Subcutaneous abdominal adipose tissue (tissue), 5 donors: Measurements from ENCODE around the gene MYCBP2.
A peak's percentile ranks its signal among the peaks of the same experiment; 100 is the strongest.

Experiments used
- H3K27ac ChIP-seq: one replicate; pipeline ENCODE4 v1.7.0; 2013; ENCODE audit warnings: low read depth, mild to moderate bottlenecking, inconsistent platforms, low read length, moderate library complexity
- H3K27me3 ChIP-seq, 5 donors: one replicate each; pipeline ENCODE4 v1.7.0; 2013; ENCODE audit warnings: low read length in 5 of 5, inconsistent platforms in 1 of 5; ENCODE audit not compliant: control insufficient read depth in 5 of 5, insufficient read depth in 4 of 5
- H3K36me3 ChIP-seq, 5 donors: one replicate each; pipeline ENCODE4 v1.7.0; 2013; ENCODE audit warnings: low read length in 5 of 5; ENCODE audit not compliant: control insufficient read depth in 5 of 5, insufficient read depth in 5 of 5
- H3K4me1 ChIP-seq, 5 donors: one replicate each; pipeline ENCODE4 v1.7.0; 2013; ENCODE audit warnings: low read length in 5 of 5, mild to moderate bottlenecking in 3 of 5, moderate library complexity in 1 of 5; ENCODE audit not compliant: control insufficient read depth in 5 of 5, insufficient read depth in 5 of 5
- H3K4me3 ChIP-seq, 5 donors: one replicate each; pipeline ENCODE4 v1.7.0; 2013; ENCODE audit warnings: low read length in 5 of 5, low read depth in 1 of 5
- H3K9ac ChIP-seq, 5 donors: one replicate each; pipeline ENCODE4 v1.7.0; 2013; ENCODE audit warnings: low read length in 5 of 5, mild to moderate bottlenecking in 4 of 5, moderate library complexity in 3 of 5
- H3K9me3 ChIP-seq, 5 donors: one replicate each; pipeline ENCODE4 v1.7.0; 2013; ENCODE audit warnings: low read length in 5 of 5; ENCODE audit not compliant: control insufficient read depth in 5 of 5
- donor health status: healthy.
- donor health status: healthy.
- donor health status: healthy.
- donor health status: healthy.
- donor health status: healthy.

MYCBP2 gene, protein sequence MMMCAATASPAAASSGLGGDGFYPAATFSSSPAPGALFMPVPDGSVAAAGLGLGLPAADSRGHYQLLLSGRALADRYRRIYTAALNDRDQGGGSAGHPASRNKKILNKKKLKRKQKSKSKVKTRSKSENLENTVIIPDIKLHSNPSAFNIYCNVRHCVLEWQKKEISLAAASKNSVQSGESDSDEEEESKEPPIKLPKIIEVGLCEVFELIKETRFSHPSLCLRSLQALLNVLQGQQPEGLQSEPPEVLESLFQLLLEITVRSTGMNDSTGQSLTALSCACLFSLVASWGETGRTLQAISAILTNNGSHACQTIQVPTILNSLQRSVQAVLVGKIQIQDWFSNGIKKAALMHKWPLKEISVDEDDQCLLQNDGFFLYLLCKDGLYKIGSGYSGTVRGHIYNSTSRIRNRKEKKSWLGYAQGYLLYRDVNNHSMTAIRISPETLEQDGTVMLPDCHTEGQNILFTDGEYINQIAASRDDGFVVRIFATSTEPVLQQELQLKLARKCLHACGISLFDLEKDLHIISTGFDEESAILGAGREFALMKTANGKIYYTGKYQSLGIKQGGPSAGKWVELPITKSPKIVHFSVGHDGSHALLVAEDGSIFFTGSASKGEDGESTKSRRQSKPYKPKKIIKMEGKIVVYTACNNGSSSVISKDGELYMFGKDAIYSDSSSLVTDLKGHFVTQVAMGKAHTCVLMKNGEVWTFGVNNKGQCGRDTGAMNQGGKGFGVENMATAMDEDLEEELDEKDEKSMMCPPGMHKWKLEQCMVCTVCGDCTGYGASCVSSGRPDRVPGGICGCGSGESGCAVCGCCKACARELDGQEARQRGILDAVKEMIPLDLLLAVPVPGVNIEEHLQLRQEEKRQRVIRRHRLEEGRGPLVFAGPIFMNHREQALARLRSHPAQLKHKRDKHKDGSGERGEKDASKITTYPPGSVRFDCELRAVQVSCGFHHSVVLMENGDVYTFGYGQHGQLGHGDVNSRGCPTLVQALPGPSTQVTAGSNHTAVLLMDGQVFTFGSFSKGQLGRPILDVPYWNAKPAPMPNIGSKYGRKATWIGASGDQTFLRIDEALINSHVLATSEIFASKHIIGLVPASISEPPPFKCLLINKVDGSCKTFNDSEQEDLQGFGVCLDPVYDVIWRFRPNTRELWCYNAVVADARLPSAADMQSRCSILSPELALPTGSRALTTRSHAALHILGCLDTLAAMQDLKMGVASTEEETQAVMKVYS (N-terminal part only)

DNA sequence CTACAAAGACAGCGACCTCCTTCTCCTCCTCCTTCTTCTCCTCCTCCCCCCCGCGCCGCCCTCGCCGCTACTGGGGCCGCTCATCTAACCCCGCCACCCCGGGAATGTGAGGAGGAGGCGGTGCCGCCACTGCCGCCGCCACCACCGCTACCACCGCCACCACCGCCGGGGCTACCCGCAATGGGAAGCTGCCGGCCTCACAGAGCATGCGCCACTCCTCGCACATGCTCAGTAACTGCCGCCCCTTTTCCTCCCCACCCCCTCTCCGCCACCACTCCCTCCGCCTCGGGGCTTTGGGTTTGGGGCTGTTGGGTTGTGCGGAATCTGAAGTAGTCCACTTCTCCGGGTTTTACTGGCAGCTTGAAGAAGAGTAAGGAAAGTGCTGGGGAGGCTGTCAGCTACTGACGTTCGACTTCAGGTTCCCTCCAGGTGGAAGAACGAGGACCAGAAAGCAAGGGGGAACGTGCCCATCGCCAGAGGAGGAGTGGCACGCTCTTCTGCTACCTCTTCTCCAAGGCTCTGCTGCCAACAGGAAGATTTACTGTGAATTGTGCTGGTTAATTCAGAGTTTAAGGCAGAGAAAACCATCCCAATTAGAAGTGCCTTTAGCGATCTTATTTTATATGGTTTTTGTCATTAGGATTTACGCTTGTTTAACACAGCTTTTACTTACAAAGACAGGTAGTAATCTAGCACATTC, at the start of gene MYCBP2:
Gene MYCBP2 (minus strand): TSS at position 190 of the 700 bp plus-strand sequence. CDS start 319 bp downstream, outside the sequence.
- Histone ChIP-seq H3K9ac (peak within 1 kb of the TSS; percentile 88 to 92 (median 88)), H3K36me3 (no peaks in the 10 kb centered on the region), H3K4me3 (peak within 1 kb of the TSS; percentile 91 to 96 (median 95)), H3K9me3 (no peaks in the 10 kb centered on the region), H3K27me3 (no peaks in the 10 kb centered on the region), H3K4me1 (peaks cover 5 to 70% (median 58%) of the 10 kb centered on the region in 5 donors), H3K27ac (peak within 1 kb of the TSS; percentile 91)

GRCh38 chr13:77375560-77376108, 48.7 kb upstream of the MYCBP2 start:
- no peak overlapping the region for H3K4me3 ChIP-seq
- no peak overlapping the region for H3K27ac ChIP-seq
- peaks cover 0 to 4% (median 0%) of the 10 kb centered on the region in 5 donors for H3K4me1 ChIP-seq
- no peak overlapping the region for H3K9ac ChIP-seq
- no peaks in the 10 kb centered on the region for H3K27me3 ChIP-seq
- H3K9me3 ChIP-seq, result no peaks in the 10 kb centered on the region
- no peaks in the 10 kb centered on the region for H3K36me3 ChIP-seq

DNA sequence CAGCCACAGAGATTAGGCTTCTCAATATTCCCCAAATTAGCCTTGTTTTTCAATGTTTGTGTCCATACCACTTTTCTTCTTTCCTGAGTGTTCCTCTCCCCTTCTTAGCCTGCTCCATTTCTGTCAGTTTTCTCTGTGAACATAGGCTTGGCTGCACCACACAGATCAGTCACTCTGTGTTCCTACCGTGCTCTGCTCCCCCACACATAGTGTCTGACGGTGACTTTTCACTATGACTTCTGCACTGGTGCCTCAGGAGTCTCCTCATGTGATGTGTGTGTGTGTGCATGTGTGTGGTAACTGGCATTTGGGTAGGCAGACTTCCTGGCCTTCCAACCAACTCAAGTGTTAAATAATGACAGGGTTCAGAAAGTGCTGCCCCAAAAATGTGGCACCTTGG, 47.9 kb upstream of the MYCBP2 start:
- Histone ChIP-seq H3K36me3 (no peaks in the 10 kb centered on the region), H3K4me3 (no peak overlapping the region), H3K9ac (no peak overlapping the region), H3K4me1 (peaks cover 0 to 4% (median 0%) of the 10 kb centered on the region in 5 donors), H3K27me3 (no peaks in the 10 kb centered on the region), H3K9me3 (no peaks in the 10 kb centered on the region), H3K27ac (no peak overlapping the region)

GRCh38 chr13:77374339-77374738, 47.4 kb upstream of the MYCBP2 start:
- no peak overlapping the region for H3K27ac ChIP-seq
- H3K36me3 ChIP-seq, result no peaks in the 10 kb centered on the region
- no peaks in the 10 kb centered on the region for H3K9me3 ChIP-seq
- H3K9ac ChIP-seq, result no peak overlapping the region
- H3K4me1 ChIP-seq, result peaks cover 0 to 4% (median 0%) of the 10 kb centered on the region in 5 donors
- no peaks in the 10 kb centered on the region for H3K27me3 ChIP-seq
- no peak overlapping the region for H3K4me3 ChIP-seq

- no peak overlapping the region for H3K9ac ChIP-seq
- H3K27ac ChIP-seq, result no peak overlapping the region
- no peaks in the 10 kb centered on the region for H3K9me3 ChIP-seq
- H3K27me3 ChIP-seq, result no peaks in the 10 kb centered on the region
- peaks cover 0 to 4% (median 0%) of the 10 kb centered on the region in 5 donors for H3K4me1 ChIP-seq
- no peak overlapping the region for H3K4me3 ChIP-seq
- no peaks in the 10 kb centered on the region for H3K36me3 ChIP-seq
These were observed 46.6 kb upstream of the MYCBP2 start for GRCh38 chr13:77373502-77373901.

- no peak overlapping the region for H3K9ac ChIP-seq
- no peak overlapping the region for H3K4me3 ChIP-seq
- peaks cover 0 to 4% (median 0%) of the 10 kb centered on the region in 5 donors for H3K4me1 ChIP-seq
- H3K27me3 ChIP-seq, result no peaks in the 10 kb centered on the region
- no peak overlapping the region for H3K27ac ChIP-seq
- no peaks in the 10 kb centered on the region for H3K9me3 ChIP-seq
- H3K36me3 ChIP-seq, result no peaks in the 10 kb centered on the region
These were observed 45.4 kb upstream of the MYCBP2 start for GRCh38 chr13:77372275-77372674.

DNA sequence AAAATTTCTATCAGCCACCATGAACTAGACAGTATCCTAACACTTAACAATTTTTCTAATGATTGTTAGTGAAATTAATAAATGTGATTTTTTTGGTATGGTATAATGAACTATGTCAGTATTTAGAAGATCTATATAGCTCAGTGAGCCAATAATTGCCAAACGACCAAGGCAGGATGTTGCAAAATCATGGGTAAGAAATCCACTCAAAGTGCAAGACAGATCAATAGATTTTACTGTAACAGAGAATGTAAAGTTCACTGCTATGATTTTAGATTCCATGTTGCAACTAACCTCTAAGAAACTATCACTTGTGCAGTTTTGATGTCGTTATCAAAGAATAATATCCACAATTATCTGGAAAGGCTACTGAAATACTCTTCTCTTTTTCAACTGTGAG, 44.0 kb upstream of the MYCBP2 start:
- H3K4me1 ChIP-seq, result no peaks in the 10 kb centered on the region
- H3K4me3 ChIP-seq, result no peak overlapping the region
- H3K9me3 ChIP-seq, result no peaks in the 10 kb centered on the region
- no peak overlapping the region for H3K9ac ChIP-seq
- H3K27ac ChIP-seq, result no peak overlapping the region
- H3K36me3 ChIP-seq, result no peaks in the 10 kb centered on the region
- H3K27me3 ChIP-seq, result no peaks in the 10 kb centered on the region

DNA sequence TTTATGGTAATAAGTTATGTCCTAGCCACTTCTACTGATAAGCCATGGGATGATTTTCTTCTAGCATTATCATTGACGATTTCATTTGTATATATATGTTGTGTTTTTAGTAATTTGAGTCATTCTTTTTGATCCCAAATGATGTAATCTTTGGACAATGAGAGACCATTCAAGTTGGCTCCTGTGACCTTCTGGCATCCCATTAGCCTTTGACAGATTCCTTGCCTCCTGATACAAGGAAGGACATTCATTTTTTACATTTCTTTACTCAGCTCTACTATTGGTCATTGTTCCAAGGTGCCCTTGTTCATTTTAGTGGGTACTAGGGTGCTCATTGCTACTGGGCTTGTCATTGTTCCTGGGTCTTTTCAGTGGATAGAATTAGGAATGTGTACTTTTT, 35.3 kb upstream of the MYCBP2 start:
- H3K27ac ChIP-seq, result no peak overlapping the region
- H3K4me3 ChIP-seq, result no peak overlapping the region
- H3K9me3 ChIP-seq, result no peaks in the 10 kb centered on the region
- H3K4me1 ChIP-seq, result no peaks in the 10 kb centered on the region
- no peaks in the 10 kb centered on the region for H3K27me3 ChIP-seq
- H3K9ac ChIP-seq, result no peak overlapping the region
- H3K36me3 ChIP-seq, result no peaks in the 10 kb centered on the region

GRCh38 chr13:77360032-77360685, 33.3 kb upstream of the MYCBP2 start:
- Histone ChIP-seq H3K36me3 (no peaks in the 10 kb centered on the region), H3K27ac (no peak overlapping the region), H3K4me1 (no peaks in the 10 kb centered on the region), H3K4me3 (no peak overlapping the region), H3K9ac (no peak overlapping the region), H3K9me3 (no peaks in the 10 kb centered on the region), H3K27me3 (no peaks in the 10 kb centered on the region)
